ENCODE measurements around the gene PEX3.
"Not testable (repeated sequence)": the region's sequence is repeated elsewhere in the genome, so short reads cannot be mapped to it uniquely, and the experiment has no call there.

Gene PEX3

GRCh38 chr6:143441680-143442545 is 8.7 kb upstream of the PEX3 start:
- Histone ChIP-seq H3K9me3 (replicated peaks in 1 of 11) (no peaks in the 10 kb centered on the region), H3K27ac (no peak overlapping the region), H4K20me1 (peaks cover 0 to 11% (median 0%) of the 10 kb centered on the region in 11 experiments; a peak in 3 of 22 replicates), H3K9ac (no peak overlapping the region), H3K4me3 (no peak overlapping the region), H3K4me2 (no peak overlapping the region), H3K4me1 (no peaks in the 10 kb centered on the region), H3K27me3 (no peaks in the 10 kb centered on the region), H3K36me3 (peaks cover 35 to 88% (median 53%) of the 10 kb centered on the region in 11 experiments)
- TF ChIP-seq Cebpa-rat (IDR thresholded peaks at IDR 0.05): no peak

- H3K27me3 ChIP-seq: no peaks in the 10 kb centered on the region
- TF ChIP-seq Cebpa-rat (IDR thresholded peaks at IDR 0.05): no peak
- no peak overlapping the region for H3K9ac ChIP-seq
- no peak overlapping the region for H3K27ac ChIP-seq
- no peak overlapping the region for H3K4me3 ChIP-seq
- H4K20me1 ChIP-seq: peaks cover 0 to 11% (median 0%) of the 10 kb centered on the region in 11 experiments; a peak in 3 of 22 replicates
- H3K4me1 ChIP-seq: no peaks in the 10 kb centered on the region
- H3K4me2 ChIP-seq: no peak overlapping the region
- no peaks in the 10 kb centered on the region for H3K9me3 ChIP-seq (replicated peaks in 1 of 11)
- peaks cover 35 to 76% (median 47%) of the 10 kb centered on the region in 11 experiments for H3K36me3 ChIP-seq
These were observed 7.5 kb upstream of the PEX3 start for GRCh38 chr6:143443096-143443495.

GRCh38 chr6:143447865-143448264 is 2.7 kb upstream of the PEX3 start:
- not testable (repeated sequence) for H3K27ac ChIP-seq; H3K4me2 ChIP-seq; H3K9ac ChIP-seq; H3K9me3 ChIP-seq (replicated peaks in 1 of 11); H3K27me3 ChIP-seq; H4K20me1 ChIP-seq; H3K4me3 ChIP-seq
- Histone ChIP-seq H3K36me3 (peaks cover 9 to 32% (median 14%) of the 10 kb centered on the region in 11 experiments; a peak in 14 of 22 replicates), H3K4me1 (peaks cover 18 to 30% (median 24%) of the 10 kb centered on the region in 10 experiments)

- Histone ChIP-seq H3K27me3 (no peaks in the 10 kb centered on the region), H3K36me3 (peaks cover 0 to 33% (median 7%) of the 10 kb centered on the region in 11 experiments; a peak in 11 of 22 replicates), H3K9ac (peak overlapping the region; percentile 81 to 92 (median 90)), H4K20me1 (peaks cover 0 to 7% (median 0%) of the 10 kb centered on the region in 11 experiments; a peak in 2 of 22 replicates), H3K4me3 (peak overlapping the region; percentile 76 to 84 (median 80)), H3K9me3 (replicated peaks in 1 of 11) (no peaks in the 10 kb centered on the region), H3K4me2 (peak overlapping the region; percentile 76 to 96 (median 89)), H3K27ac (peak overlapping the region; percentile 54 to 91 (median 89); a peak in 21 of 22 replicates), H3K4me1 (peaks cover 18 to 35% (median 25%) of the 10 kb centered on the region in 10 experiments)
- no peak for TF ChIP-seq Cebpa-rat (IDR thresholded peaks at IDR 0.05)
These were observed 1.4 kb upstream of the PEX3 start for GRCh38 chr6:143449082-143449713.

GRCh38 chr6:143449714-143450452 is 722 bp upstream of the PEX3 start:
- peaks cover 0 to 27% (median 5%) of the 10 kb centered on the region in 11 experiments; a peak in 8 of 22 replicates for H3K36me3 ChIP-seq
- H3K9me3 ChIP-seq (replicated peaks in 1 of 11): no peaks in the 10 kb centered on the region
- peak overlapping the region; percentile 54 to 91 (median 89) for H3K27ac ChIP-seq
- H3K4me3 ChIP-seq: peak overlapping the region; percentile 76 to 84 (median 80)
- peaks cover 18 to 35% (median 25%) of the 10 kb centered on the region in 10 experiments for H3K4me1 ChIP-seq
- H3K4me2 ChIP-seq: peak overlapping the region; percentile 76 to 96 (median 89)
- no peaks in the 10 kb centered on the region for H3K27me3 ChIP-seq
- peaks cover 0 to 7% (median 0%) of the 10 kb centered on the region in 11 experiments; a peak in 2 of 22 replicates for H4K20me1 ChIP-seq
- TF ChIP-seq Cebpa-rat (IDR thresholded peaks at IDR 0.05): no peak
- peak overlapping the region; percentile 81 to 92 (median 90) for H3K9ac ChIP-seq

GRCh38 chr6:143451531-143451930 is 926 bp downstream of the PEX3 start:
- Histone ChIP-seq H3K9me3 (replicated peaks in 1 of 11) (no peaks in the 10 kb centered on the region), H3K4me1 (peaks cover 18 to 35% (median 25%) of the 10 kb centered on the region in 10 experiments), H3K4me3 (peak overlapping the region; percentile 76 to 84 (median 80)), H3K36me3 (peaks cover 0 to 14% (median 5%) of the 10 kb centered on the region in 11 experiments; a peak in 5 of 22 replicates), H3K4me2 (peak overlapping the region; percentile 78 to 93 (median 85)), H3K9ac (peak overlapping the region; percentile 81 to 92 (median 90); a peak in 21 of 22 replicates), H3K27ac (peak overlapping the region in 10 of 11 experiments; percentile 77 to 91 (median 89); a peak in 20 of 22 replicates), H4K20me1 (peaks cover 0 to 6% (median 0%) of the 10 kb centered on the region in 11 experiments; a peak in 2 of 22 replicates), H3K27me3 (no peaks in the 10 kb centered on the region)
- TF ChIP-seq Cebpa-rat (IDR thresholded peaks at IDR 0.05): peak in 2 of 11 experiments; percentile 72 to 74; a peak in 7 of 22 replicates

GRCh38 chr6:143457563-143458359 is 7.2 kb downstream of the PEX3 start:
- Histone ChIP-seq H3K27ac (no peak overlapping the region), H3K4me3 (no peak overlapping the region), H3K9ac (no peak overlapping the region), H4K20me1 (peaks cover 0 to 6% (median 0%) of the 10 kb centered on the region in 11 experiments; a peak in 1 of 22 replicates), H3K4me2 (no peak overlapping the region), H3K36me3 (peaks cover 16 to 45% (median 33%) of the 10 kb centered on the region in 11 experiments), H3K27me3 (no peaks in the 10 kb centered on the region), H3K4me1 (peaks cover 0 to 6% (median 0%) of the 10 kb centered on the region in 10 experiments; a peak in 9 of 20 replicates), H3K9me3 (replicated peaks in 1 of 11) (no peaks in the 10 kb centered on the region)
- TF ChIP-seq Cebpa-rat (IDR thresholded peaks at IDR 0.05): no peak

- H4K20me1 ChIP-seq: no peaks in the 10 kb centered on the region
- H3K36me3 ChIP-seq: peaks cover 4 to 46% (median 35%) of the 10 kb centered on the region in 11 experiments; a peak in 21 of 22 replicates
- H3K27ac ChIP-seq: no peak overlapping the region
- no peak overlapping the region for H3K4me2 ChIP-seq
- no peak for TF ChIP-seq Cebpa-rat (IDR thresholded peaks at IDR 0.05)
- H3K9ac ChIP-seq: no peak overlapping the region
- no peak overlapping the region for H3K4me3 ChIP-seq
- no peaks in the 10 kb centered on the region for H3K27me3 ChIP-seq
- no peaks in the 10 kb centered on the region for H3K9me3 ChIP-seq (replicated peaks in 1 of 11)
- H3K4me1 ChIP-seq: no peaks in the 10 kb centered on the region
These were observed 14.9 kb downstream of the PEX3 start for GRCh38 chr6:143465546-143465945.
